IMR-90 (cell line): Measurements from ENCODE around the gene SYTL3. TPM values are rescaled to one million over a fixed set of nuclear protein-coding genes. Genes with fewer than 3 reads are reported as not detected.

Source experiments
- ATAC-seq: fragments of 200-7000 bp; cut with Tn5 transposase; 2 replicates; pipeline ENCODE4 v1.9.1; 2020; ENCODE audit warnings: low read depth, mild to moderate bottlenecking, moderate library complexity
- BruUV-seq: library from RNA; stranded (reverse); fragments of 400-500 nt; replicated peaks from 2 replicates; lab custom pipeline; 2021; lab: Mats Ljungman, UMichigan
- CTCF ChIA-PET: fragments of 300-600 bp; formaldehyde crosslinking; extraction: SDS; loops from one replicate; lab custom pipeline; 2021; ENCODE audit warnings: antibody characterized with exemption; lab: Yijun Ruan, JAX
- POLR2A ChIA-PET: fragments of 300-600 bp; sonication (Branson Sonifier 250); formaldehyde crosslinking; loops from one replicate; lab custom pipeline; 2022; ENCODE audit warnings: antibody characterized with exemption; ENCODE audit not compliant: unreplicated experiment; lab: Charles Lee
- DNase-seq: peaks from one replicate; pipeline ENCODE4 v3.0.0; 2013
- H2AFZ ChIP-seq: replicated peaks from 2 replicates; pipeline ENCODE3; 2013; ENCODE audit warnings: low read length, mild to moderate bottlenecking; ENCODE audit not compliant: poor library complexity
- H2AK5ac ChIP-seq: 2 replicates; pipeline ENCODE4 v1.6.1; 2013; ENCODE audit warnings: low read depth, low read length, inconsistent platforms
- H2AK9ac ChIP-seq: replicated peaks from 2 replicates; pipeline ENCODE3; 2013; ENCODE audit warnings: mild to moderate bottlenecking, low read depth, low read length, moderate library complexity; ENCODE audit not compliant: poor library complexity
- H2BK120ac ChIP-seq: 2 replicates; pipeline ENCODE4 v1.6.1; 2013; ENCODE audit warnings: low read depth, low read length, inconsistent platforms
- H2BK15ac ChIP-seq: 3 replicates; pipeline ENCODE4 v1.6.1; 2013; ENCODE audit warnings: low read depth, low read length, inconsistent platforms
- H2BK20ac ChIP-seq: 2 replicates; pipeline ENCODE4 v1.6.1; 2013; ENCODE audit warnings: low read depth, mild to moderate bottlenecking, inconsistent platforms, low read length, moderate library complexity
- H2BK5ac ChIP-seq: 2 replicates; pipeline ENCODE4 v1.6.1; 2013; ENCODE audit warnings: mild to moderate bottlenecking, low read depth, low read length, inconsistent platforms; ENCODE audit not compliant: poor library complexity, severe bottlenecking
- H3K14ac ChIP-seq: replicated peaks from 2 replicates; pipeline ENCODE4 v1.6.1; 2013; ENCODE audit warnings: low read depth, low read length, inconsistent platforms
- H3K18ac ChIP-seq: 2 replicates; pipeline ENCODE4 v1.6.1; 2013; ENCODE audit warnings: low read depth, low read length, control low read depth
- H3K23ac ChIP-seq: 2 replicates; pipeline ENCODE4 v1.6.1; 2013; ENCODE audit warnings: low read depth, low read length, inconsistent platforms
- H3K27ac ChIP-seq: 2 replicates; pipeline ENCODE4 v1.5.1; 2013; ENCODE audit warnings: mild to moderate bottlenecking, control low read depth, low read length; ENCODE audit not compliant: insufficient read depth
- H3K27me3 ChIP-seq: 2 replicates; pipeline ENCODE4 v1.6.1; 2013; ENCODE audit warnings: low read length; ENCODE audit not compliant: control insufficient read depth, insufficient read depth
- H3K36me3 ChIP-seq: 2 replicates; pipeline ENCODE4 v1.6.1; 2013; ENCODE audit warnings: low read length, mixed read lengths; ENCODE audit not compliant: control insufficient read depth, insufficient read depth
- H3K4ac ChIP-seq: 2 replicates; pipeline ENCODE4 v1.6.1; 2013; ENCODE audit warnings: low read depth, low read length, inconsistent platforms
- H3K4me1 ChIP-seq: 2 replicates; pipeline ENCODE4 v1.6.1; 2013; ENCODE audit warnings: low read length, mixed read lengths; ENCODE audit not compliant: control insufficient read depth, insufficient read depth
- H3K4me2 ChIP-seq: 2 replicates; pipeline ENCODE4 v1.6.1; 2013; ENCODE audit warnings: low read depth, mild to moderate bottlenecking, control low read depth, low read length, moderate library complexity
- H3K4me3 ChIP-seq: 2 replicates; pipeline ENCODE4 v1.5.1; 2013; ENCODE audit warnings: low read depth, mild to moderate bottlenecking, control low read depth, low read length, moderate library complexity; ENCODE audit not compliant: insufficient read depth
- H3K56ac ChIP-seq: 2 replicates; pipeline ENCODE4 v1.6.1; 2013; ENCODE audit warnings: low read length, inconsistent platforms; ENCODE audit not compliant: insufficient read depth; ENCODE audit errors: extremely low read depth
- H3K79me1 ChIP-seq, 2 experiments: 2 replicates each; pipeline ENCODE4 v1.6.1; 2013; ENCODE audit warnings: low read length in 2 of 2, inconsistent platforms in 1 of 2, low read depth in 1 of 2
- H3K9ac ChIP-seq: 2 replicates; pipeline ENCODE4 v1.6.1; 2013; ENCODE audit warnings: low read depth, low read length, control low read depth
- H3K9me1 ChIP-seq: 2 replicates; pipeline ENCODE4 v1.6.1; 2013; ENCODE audit warnings: low read length, inconsistent platforms; ENCODE audit not compliant: insufficient read depth
- H3K9me3 ChIP-seq: 2 replicates; pipeline ENCODE4 v1.6.1; 2013; ENCODE audit warnings: low read length; ENCODE audit not compliant: control insufficient read depth, insufficient read depth
- H4K20me1 ChIP-seq: 2 replicates; pipeline ENCODE4 v1.6.1; 2013; ENCODE audit warnings: low read length, inconsistent platforms; ENCODE audit not compliant: insufficient read depth
- H4K5ac ChIP-seq: 2 replicates; pipeline ENCODE4 v1.6.1; 2013; ENCODE audit warnings: mild to moderate bottlenecking, low read depth, low read length, control low read depth
- H4K8ac ChIP-seq, 2 experiments: 2 replicates each; pipeline ENCODE4 v1.6.1; 2013; ENCODE audit warnings: low read depth in 2 of 2, low read length in 2 of 2, control low read depth in 1 of 2, inconsistent platforms in 1 of 2
- H4K91ac ChIP-seq: 2 replicates; pipeline ENCODE4 v1.6.1; 2013; ENCODE audit warnings: low read depth, low read length, inconsistent platforms; ENCODE audit not compliant: insufficient read depth
- FOS ChIP-seq: fragments of 150-350 bp; IDR thresholded peaks from 2 replicates; pipeline ENCODE4 v1.6.1; 2016; ENCODE audit warnings: low read depth, low read length
- MAZ ChIP-seq: IDR thresholded peaks from 2 replicates; pipeline ENCODE4 v1.6.1; 2012; ENCODE audit warnings: low read depth, mild to moderate bottlenecking, low read length, improper control_type of control experiment, moderate library complexity, borderline replicate concordance
- WGBS, 2 experiments: methylation state at CpG; one replicate each; pipeline versions ENCODE4 v1.1.5 to v1.1.7; 2013; ENCODE audit warnings: missing lambda C conversion rate in 2 of 2; ENCODE audit not compliant: insufficient read length in 1 of 2; ENCODE audit errors: extremely low coverage in 2 of 2; 5-methylcytosine and 5-hydroxymethylcytosine counted together
- dilution Hi-C: fragments of 300-500 bp; cut with HindIII; formaldehyde crosslinking; loops from one replicate; pipeline ENCODE4 v1.14.3; 2018; ENCODE audit warnings: low sequenced_read_pairs; ENCODE audit not compliant: unreplicated experiment
- in situ Hi-C: fragments of 300-500 bp; cut with MboI; formaldehyde crosslinking; loops from 3 replicates; pipeline ENCODE4 v1.14.3; 2019; ENCODE audit warnings: low sequenced_read_pairs, inconsistent platforms, mixed read lengths
- intact Hi-C: fragments of 100-400 bp; cut with micrococcal nuclease; formaldehyde crosslinking; loops from 2 replicates; pipeline ENCODE4 v1.10.0; 2022
- polyA plus RNA-seq, 3 experiments: library from polyadenylated mRNA; depleted of rRNA; stranded (reverse); fragments of >200 nt; gene quantifications; 2 replicates each; pipeline ENCODE4 v1.2.3, GENCODE V29; 2012; ENCODE audit warnings: low replicate concordance in 1 of 3
- total RNA-seq: library from RNA; depleted of rRNA; stranded (reverse); fragments of >200 nt; gene quantifications from 2 replicates; pipeline ENCODE4 v1.2.3, GENCODE V29; 2012

Gene SYTL3
- total and polyA plus RNA-seq, 2 of the 4 experiments (the other 2 are of a cell fraction), result 2.9 to 4.3 TPM

DNA sequence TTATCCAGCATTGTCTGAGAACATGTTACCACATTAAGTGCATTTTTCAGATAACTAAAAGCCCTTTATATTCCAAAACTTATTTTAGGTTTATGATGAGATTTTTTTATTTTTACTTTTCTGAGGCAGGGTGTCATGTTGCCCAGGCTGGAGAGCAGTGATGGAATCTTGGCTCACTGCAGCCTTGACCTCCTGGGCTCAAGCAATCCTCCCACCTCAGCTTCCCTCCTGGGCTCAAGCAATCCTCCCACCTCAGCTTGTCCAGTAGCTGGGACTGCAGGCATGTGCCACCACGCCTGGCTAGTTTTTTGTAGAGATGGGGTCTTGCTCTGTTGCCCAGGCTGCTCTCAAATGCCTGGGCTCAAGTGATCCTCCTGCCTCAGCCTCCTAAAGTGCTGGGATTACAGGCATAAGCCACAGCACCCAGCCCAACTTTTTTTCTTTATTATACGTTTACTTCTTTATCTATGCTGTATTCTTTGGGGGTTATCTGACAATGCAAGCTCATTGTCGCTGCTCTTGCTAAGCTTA lies 11.5 kb upstream of the SYTL3 start:
- Histone ChIP-seq H4K91ac (no peak overlapping the region), H2AK5ac (no peak overlapping the region), H3K27me3 (no peaks in the 10 kb centered on the region), H4K5ac (no peak overlapping the region), H3K27ac (no peak overlapping the region), H3K36me3 (peaks cover 28% of the 10 kb centered on the region), H2BK120ac (no peak overlapping the region), H3K18ac (no peak overlapping the region), H2BK5ac (no peak overlapping the region), H3K56ac (no peak overlapping the region), H3K4me1 (peaks cover 19% of the 10 kb centered on the region), H3K9ac (no peak overlapping the region), H2AK9ac (no peak overlapping the region), H3K23ac (peak overlapping the region; percentile 7; the same call in 1 of the 2 replicates), H3K4me2 (no peak overlapping the region), H3K79me1 (peaks cover 32 to 65% of the 10 kb centered on the region in 2 experiments), H3K9me3 (no peaks in the 10 kb centered on the region), H3K14ac (no peak overlapping the region), H2AFZ (no peak overlapping the region), H3K4me3 (no peak overlapping the region), H3K9me1 (peaks cover 18% of the 10 kb centered on the region), H2BK20ac (no peak overlapping the region), H4K8ac (0 out of 4 replicates have a peak overlapping the region, but pooled peaks of 1 of the 2 experiments have one; percentile 9), H2BK15ac (no peak overlapping the region), H4K20me1 (peaks cover 36% of the 10 kb centered on the region), H3K4ac (no peak overlapping the region)
- no peak for DNase-seq
- dilution Hi-C loops (no loop called here), intact Hi-C loops (no loop called here), in situ Hi-C loops (loop anchor here (25.0 kb wide), 1 partner anchor 1074 kb away; no protein-coding TSS in a partner anchor)
- no peak for ATAC-seq
- no TSS peak for BruUV-seq
- no peak for TF ChIP-seq MAZ
- TF ChIP-seq FOS, result no peak
- CTCF ChIA-PET, result no interaction called here
- WGBS, 2 experiments, result no CpG with 5 or more reads among the region's 3 CpGs
- POLR2A ChIA-PET, result no interaction called here
